ENCODE measurements around the gene ADNP2. TPM values are rescaled to one million over a fixed set of nuclear protein-coding genes. Genes with fewer than 3 reads are reported as not detected.

ADNP2 gene
- total and polyA plus RNA-seq, 2 donors (not counting 1 experiment from before 2014, with no cell fraction given): 4.7 to 14.7 TPM

- H3K79me2 ChIP-seq (ENCODE audit: control insufficient read depth, insufficient read depth, low read length): peaks cover 77% of the 10 kb centered on the region
- H3K27me3 ChIP-seq (replicated peaks in 1 of 4; ENCODE audit: control extremely low read depth in 1 of 4, control insufficient read depth in 3 of 4, insufficient read depth in 4 of 4, low read length in 3 of 4): no peaks in the 10 kb centered on the region
- TF ChIP-seq EZH2 (IDR thresholded peaks at IDR 0.05; ENCODE audit: borderline replicate concordance, insufficient read depth, low read depth, low read length, poor library complexity, severe bottlenecking) (no peak), CTCF (IDR thresholded peaks at IDR 0.05) (no peak)
- intact Hi-C loops (cut with micrococcal nuclease): no loop called here
- no peak overlapping the region for H3K27ac ChIP-seq (ENCODE audit: low read length in 2 of 2)
- Mint-ChIP-seq H3K9me3 (ENCODE audit: insufficient read depth) (no peaks in the 10 kb centered on the region), H3K4me1 (peaks cover 19% of the 10 kb centered on the region), H3K4me3 (no peak overlapping the region), H3K27me3 (no peaks in the 10 kb centered on the region), H3K27ac (no peak overlapping the region)
- ChIA-PET CTCF (no interaction called here), POLR2A (no interaction called here)
- ATAC-seq (ENCODE audit: low read depth) (no peak), DNase-seq (no peak)
- H3K36me3 ChIP-seq (replicated peaks in 1 of 2; ENCODE audit: control extremely low read depth in 1 of 2, control insufficient read depth in 1 of 2, extremely low read depth in 1 of 2, insufficient read depth in 2 of 2, low read length in 1 of 2): peaks cover 3 to 9% of the 10 kb centered on the region in 2 experiments
- peaks cover 19% of the 10 kb centered on the region for H4K20me1 ChIP-seq (ENCODE audit: control insufficient read depth, insufficient read depth, low read length, poor library complexity, severe bottlenecking)
- H3K4me3 ChIP-seq (ENCODE audit: control extremely low read depth in 1 of 5, extremely low read depth in 1 of 5, insufficient read depth in 1 of 5, low read depth in 2 of 5, low read length in 4 of 5): no peak overlapping the region
- H2AFZ ChIP-seq (ENCODE audit: insufficient read depth, low read depth, low read length, poor library complexity, severe bottlenecking): no peak overlapping the region
- no peaks in the 10 kb centered on the region for H3K9me3 ChIP-seq (ENCODE audit: control extremely low read depth in 1 of 3, control insufficient read depth in 2 of 3, insufficient read depth in 1 of 3, low read length in 2 of 3)
- H3K4me1 ChIP-seq (ENCODE audit: control insufficient read depth in 2 of 2, insufficient read depth in 2 of 2, low read length in 2 of 2): peaks cover 5 to 6% of the 10 kb centered on the region in 2 donors
- H3K9ac ChIP-seq (ENCODE audit: low read length): no peak overlapping the region
- no peak overlapping the region for H3K4me2 ChIP-seq (replicated peaks; ENCODE audit: low read depth, low read length, poor library complexity, severe bottlenecking)
- 93% methylated on average over 2 of the region's 6 CpGs for WGBS (ENCODE audit: insufficient coverage)
Observed at GRCh38 chr18:80119111-80119510, 10.0 kb downstream of the ADNP2 start.

GRCh38 chr18:80120932-80121331 lies 11.9 kb downstream of the ADNP2 start:
- ATAC-seq (ENCODE audit: low read depth) (no peak), DNase-seq (no peak)
- H3K9ac ChIP-seq (ENCODE audit: low read length): no peak overlapping the region
- ChIA-PET CTCF (no interaction called here), POLR2A (no interaction called here)
- H3K36me3 ChIP-seq (replicated peaks in 1 of 2; ENCODE audit: control extremely low read depth in 1 of 2, control insufficient read depth in 1 of 2, extremely low read depth in 1 of 2, insufficient read depth in 2 of 2, low read length in 1 of 2): peaks cover 3 to 9% of the 10 kb centered on the region in 2 experiments
- TF ChIP-seq CTCF (IDR thresholded peaks at IDR 0.05): no peak
- no peak for TF ChIP-seq EZH2 (IDR thresholded peaks at IDR 0.05; ENCODE audit: borderline replicate concordance, insufficient read depth, low read depth, low read length, poor library complexity, severe bottlenecking)
- Mint-ChIP-seq H3K9me3 (ENCODE audit: insufficient read depth) (no peaks in the 10 kb centered on the region), H3K4me3 (no peak overlapping the region), H3K27ac (no peak overlapping the region), H3K27me3 (no peaks in the 10 kb centered on the region), H3K4me1 (peaks cover 6% of the 10 kb centered on the region)
- no peaks in the 10 kb centered on the region for H3K9me3 ChIP-seq (ENCODE audit: control extremely low read depth in 1 of 3, control insufficient read depth in 2 of 3, insufficient read depth in 1 of 3, low read length in 2 of 3)
- H3K4me1 ChIP-seq (ENCODE audit: control insufficient read depth in 2 of 2, insufficient read depth in 2 of 2, low read length in 2 of 2): no peaks in the 10 kb centered on the region
- peaks cover 70% of the 10 kb centered on the region for H3K79me2 ChIP-seq (ENCODE audit: control insufficient read depth, insufficient read depth, low read length)
- no peak overlapping the region for H3K4me2 ChIP-seq (replicated peaks; ENCODE audit: low read depth, low read length, poor library complexity, severe bottlenecking)
- no peak overlapping the region for H3K27ac ChIP-seq (ENCODE audit: low read length in 2 of 2)
- H4K20me1 ChIP-seq (ENCODE audit: control insufficient read depth, insufficient read depth, low read length, poor library complexity, severe bottlenecking): peaks cover 9% of the 10 kb centered on the region
- intact Hi-C loops (cut with micrococcal nuclease): no loop called here
- H2AFZ ChIP-seq (ENCODE audit: insufficient read depth, low read depth, low read length, poor library complexity, severe bottlenecking): no peak overlapping the region
- no peak overlapping the region for H3K4me3 ChIP-seq (ENCODE audit: control extremely low read depth in 1 of 5, extremely low read depth in 1 of 5, insufficient read depth in 1 of 5, low read depth in 2 of 5, low read length in 4 of 5)
- WGBS (ENCODE audit: insufficient coverage): no CpG with 5 or more reads among the region's 1 CpG
- H3K27me3 ChIP-seq (replicated peaks in 1 of 4; ENCODE audit: control extremely low read depth in 1 of 4, control insufficient read depth in 3 of 4, insufficient read depth in 4 of 4, low read length in 3 of 4): no peaks in the 10 kb centered on the region

All from B cell (primary cell).